Measurements from ENCODE around the gene MACO1.

DNA sequence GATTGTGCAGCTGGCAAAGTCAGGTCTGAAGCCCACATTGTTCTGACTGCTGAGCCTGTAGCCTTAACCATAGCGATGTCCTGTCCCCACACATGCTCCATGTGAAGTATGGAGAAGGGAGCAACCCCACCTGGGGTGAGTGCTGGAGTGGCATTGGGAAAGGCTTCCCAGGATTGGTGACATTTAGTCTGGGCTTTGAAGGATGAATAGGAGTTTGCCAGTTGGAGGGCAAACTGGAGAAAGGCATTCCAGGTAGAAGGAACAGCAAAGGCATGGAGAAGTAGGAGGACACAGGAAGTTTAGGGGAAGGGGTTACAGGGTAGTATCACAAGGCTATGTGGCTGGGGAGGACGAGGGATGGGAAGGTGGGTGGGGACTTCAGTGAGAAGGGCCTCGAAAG, 105.4 kb downstream of the MACO1 start:
- TF ChIP-seq ZNF24 (IDR thresholded peaks at IDR 0.05), result no peak
- TF ChIP-seq NR2F1 (conservative IDR thresholded peaks at IDR 0.05), result no peak
- TF ChIP-seq, protein P1, sequence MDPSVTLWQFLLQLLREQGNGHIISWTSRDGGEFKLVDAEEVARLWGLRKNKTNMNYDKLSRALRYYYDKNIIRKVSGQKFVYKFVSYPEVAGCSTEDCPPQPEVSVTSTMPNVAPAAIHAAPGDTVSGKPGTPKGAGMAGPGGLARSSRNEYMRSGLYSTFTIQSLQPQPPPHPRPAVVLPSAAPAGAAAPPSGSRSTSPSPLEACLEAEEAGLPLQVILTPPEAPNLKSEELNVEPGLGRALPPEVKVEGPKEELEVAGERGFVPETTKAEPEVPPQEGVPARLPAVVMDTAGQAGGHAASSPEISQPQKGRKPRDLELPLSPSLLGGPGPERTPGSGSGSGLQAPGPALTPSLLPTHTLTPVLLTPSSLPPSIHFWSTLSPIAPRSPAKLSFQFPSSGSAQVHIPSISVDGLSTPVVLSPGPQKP (IDR thresholded peaks at IDR 0.05; ENCODE audit: low read depth, low read length), result no peak
- no peak for TF ChIP-seq ATF7 (IDR thresholded peaks at IDR 0.05; ENCODE audit: low read depth)
- TF ChIP-seq CBX3 (IDR thresholded peaks at IDR 0.05; ENCODE audit: borderline replicate concordance, low read depth), result no peak
